GM19099 (cell line): Measurements from ENCODE around the gene XRCC5.

Experiments used
- POLR2A ChIP-seq: IDR thresholded peaks from 3 replicates; pipeline ENCODE4 v1.6.1; 2011; ENCODE audit warnings: low read depth; ENCODE audit not compliant: insufficient read length; ENCODE audit errors: extremely low read depth

Gene XRCC5

DNA sequence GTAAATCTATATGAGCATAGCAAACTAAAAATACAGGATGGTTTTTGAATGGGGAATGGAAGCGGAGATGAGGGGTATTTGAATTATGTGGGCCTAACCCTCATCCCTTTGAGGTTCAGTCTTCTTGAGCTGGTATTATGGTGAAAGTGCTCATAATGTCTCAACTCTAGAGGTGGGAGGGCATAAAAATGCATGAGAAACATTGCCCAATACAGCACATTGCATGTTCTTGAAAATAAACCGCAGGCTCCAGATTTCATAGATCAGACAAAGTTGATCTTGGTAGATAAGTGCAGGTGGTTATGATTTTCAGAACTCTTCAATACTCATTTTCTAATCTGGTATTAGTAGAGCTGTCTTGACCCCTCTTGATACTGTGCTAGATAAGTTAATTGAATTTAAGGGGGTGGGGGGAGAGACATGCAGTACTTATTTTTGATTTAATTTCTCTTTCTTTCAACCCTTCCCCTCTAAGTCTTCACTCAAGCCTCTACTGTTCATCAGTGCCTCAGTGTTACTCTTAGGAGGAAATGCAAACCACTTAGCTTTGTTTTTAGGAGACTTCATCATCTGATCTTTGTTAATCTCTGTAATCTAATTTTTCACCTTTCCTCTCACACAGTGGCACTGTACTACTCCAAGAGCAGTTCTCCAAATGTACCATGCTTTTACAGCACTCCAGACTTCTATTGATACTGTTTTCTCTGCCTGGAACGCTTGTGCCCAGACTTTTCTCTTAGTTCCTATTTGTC lies 22.2 kb downstream of the XRCC5 start:
- TF ChIP-seq POLR2A, result no peak

DNA sequence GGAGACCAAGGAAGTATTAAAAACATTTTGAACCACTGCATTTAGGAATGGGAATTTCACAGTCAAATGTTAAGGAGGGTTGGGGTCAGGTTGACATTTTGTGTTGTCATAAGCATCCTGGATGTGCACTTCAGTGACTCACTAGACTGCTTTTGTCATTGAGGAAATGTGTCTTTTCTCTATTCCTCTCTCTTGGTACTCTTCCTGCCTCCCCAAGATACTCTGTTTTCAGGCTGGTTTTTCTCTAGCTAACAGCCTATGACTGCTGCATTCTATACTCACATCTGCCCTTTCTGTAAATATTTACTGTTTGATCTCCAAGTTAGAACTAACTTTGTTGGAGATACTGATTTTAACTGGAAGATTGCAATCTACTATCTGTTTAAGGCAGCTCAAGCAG lies 23.4 kb downstream of the XRCC5 start:
- no peak for TF ChIP-seq POLR2A

DNA sequence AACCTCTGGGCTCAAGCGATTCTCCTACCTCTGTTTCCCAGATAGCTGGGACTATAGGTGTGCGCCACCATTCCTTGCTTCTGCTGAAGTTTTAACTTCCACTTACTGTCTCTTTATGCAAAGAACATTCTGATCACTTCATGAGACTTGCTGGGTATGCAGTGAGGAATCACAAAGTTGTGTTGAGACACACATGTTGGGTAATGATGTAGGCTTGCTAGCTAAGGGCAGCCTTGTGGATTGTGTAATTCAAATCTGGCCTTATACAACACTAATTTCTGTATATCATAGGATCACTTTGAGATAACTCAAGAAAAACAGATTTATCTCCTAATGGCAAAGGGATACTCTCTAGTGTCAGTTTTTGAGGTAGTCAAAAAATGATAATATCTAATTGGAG lies 24.2 kb downstream of the XRCC5 start:
- no peak for TF ChIP-seq POLR2A

DNA sequence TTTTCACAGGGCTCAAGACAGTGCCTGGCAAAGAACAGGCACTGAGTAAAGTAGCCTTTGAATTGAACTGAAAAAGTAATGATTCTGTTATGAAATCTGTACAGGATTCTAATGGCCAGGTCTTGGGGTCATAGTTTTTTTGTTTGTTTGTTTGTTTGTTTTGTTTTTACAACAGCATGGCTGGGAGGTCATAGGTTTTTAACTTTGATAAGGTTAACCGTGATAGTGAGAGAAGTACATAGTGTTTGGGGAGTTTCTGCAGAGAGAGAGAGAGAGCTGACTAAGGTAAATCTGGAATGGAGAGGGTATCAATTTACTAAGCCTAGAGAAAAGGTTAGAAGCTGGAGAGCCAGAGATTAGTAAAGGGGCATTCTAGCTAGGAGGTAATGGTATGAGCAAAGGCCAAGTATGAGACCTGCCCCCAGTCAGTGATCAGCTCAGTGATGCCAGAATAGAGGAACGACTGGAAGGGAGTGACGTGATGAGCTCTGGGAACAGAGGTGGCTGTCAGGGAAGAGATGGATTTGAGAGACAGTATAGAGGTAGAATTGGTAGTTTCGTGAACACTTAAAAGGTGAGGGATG lies 25.9 kb downstream of the XRCC5 start:
- TF ChIP-seq POLR2A, result no peak

DNA sequence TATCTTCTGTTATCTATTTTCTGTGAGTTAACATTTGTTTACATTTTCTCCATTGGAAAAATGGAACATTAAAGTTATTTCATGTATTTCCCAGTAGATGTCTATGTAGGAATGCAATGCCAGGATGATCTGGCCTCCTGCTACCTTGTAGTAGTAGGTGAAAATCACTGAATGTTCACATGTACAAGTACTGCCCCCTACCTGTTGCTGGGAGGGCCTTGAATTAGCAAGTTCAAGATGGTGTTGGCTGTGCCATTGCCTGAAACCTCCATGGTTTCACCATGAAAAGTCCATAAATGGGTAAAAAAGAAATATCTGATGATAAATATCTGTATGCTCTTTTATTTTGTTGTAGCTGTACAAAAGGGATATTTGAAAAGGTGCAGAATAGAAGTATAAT lies 30.7 kb downstream of the XRCC5 start:
- no peak for TF ChIP-seq POLR2A

DNA sequence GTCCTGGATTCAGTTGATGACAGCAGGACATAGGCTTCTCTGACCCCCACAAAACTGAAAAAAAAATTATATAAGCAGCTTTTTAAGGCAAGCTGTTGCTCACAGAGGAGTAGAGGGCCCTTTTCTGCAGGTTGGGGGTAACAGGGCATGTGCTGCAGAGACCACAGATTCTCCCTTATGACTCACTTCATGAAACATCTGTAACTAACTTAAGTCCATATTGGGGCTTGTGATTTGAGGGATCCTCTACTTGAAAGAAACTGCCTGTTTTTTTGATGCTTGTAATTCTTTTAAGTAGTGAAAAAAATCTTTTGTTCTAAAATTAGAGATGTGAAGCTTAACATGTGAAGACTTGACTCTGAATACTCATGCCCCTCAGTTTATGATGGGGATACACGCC lies 33.4 kb downstream of the XRCC5 start:
- TF ChIP-seq POLR2A, result no peak

DNA sequence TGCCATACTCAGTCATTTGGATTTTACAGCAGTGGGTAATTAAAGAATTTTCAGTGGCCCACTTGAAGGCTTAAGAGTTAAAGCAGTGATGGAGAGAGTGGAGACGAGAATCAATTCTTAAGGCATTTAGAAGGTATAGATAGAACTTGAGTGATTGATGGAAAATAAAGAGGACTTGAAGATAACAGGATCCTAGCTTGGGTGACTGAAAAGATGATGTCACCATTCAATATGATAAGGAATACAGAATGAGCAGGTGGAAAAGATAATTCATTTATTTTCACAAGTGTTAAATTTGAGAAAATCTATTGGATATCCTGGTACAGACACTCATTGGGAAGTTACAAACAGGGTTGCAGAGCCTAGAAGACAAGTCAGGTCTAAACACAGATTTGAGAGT lies 35.2 kb downstream of the XRCC5 start:
- no peak for TF ChIP-seq POLR2A

DNA sequence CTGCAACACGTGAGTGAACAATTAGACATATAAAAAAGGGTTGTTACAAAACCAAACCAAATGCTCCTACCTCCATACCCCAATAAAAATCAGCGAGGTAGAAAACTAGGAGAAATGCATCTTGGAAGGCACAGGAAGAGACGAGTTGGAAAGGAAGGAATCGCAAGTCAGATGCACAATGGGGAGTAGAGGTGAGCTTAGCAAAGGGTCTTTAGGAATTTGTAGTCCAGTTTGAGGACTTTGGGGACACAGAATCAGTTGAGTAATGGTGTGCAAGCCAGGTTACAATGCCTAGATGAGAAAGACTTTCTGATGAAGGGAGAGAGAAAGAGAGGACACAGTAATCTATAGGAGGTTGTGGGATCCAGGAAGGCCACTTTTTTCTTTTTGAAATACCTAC lies 35.7 kb downstream of the XRCC5 start:
- TF ChIP-seq POLR2A, result no peak

DNA sequence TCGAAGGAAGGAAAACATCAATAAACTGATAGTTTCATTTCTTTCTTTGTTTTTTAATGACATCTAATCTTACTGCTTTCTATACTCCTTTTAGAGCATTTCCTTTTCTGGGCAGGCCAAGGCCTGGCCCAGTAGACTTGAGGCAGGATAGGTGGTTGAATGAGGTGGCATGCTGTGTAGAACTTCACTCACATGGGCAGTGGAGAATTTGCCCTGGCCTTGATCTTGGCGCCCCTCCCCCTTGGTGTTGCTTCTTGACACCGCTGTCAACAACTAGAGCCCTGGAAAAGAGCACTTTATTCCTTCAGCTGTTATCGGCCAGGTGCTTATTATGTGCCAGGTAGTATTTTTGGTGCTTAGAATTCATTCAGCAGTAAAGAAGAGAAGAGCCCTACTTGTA lies 37.4 kb downstream of the XRCC5 start:
- TF ChIP-seq POLR2A, result no peak

DNA sequence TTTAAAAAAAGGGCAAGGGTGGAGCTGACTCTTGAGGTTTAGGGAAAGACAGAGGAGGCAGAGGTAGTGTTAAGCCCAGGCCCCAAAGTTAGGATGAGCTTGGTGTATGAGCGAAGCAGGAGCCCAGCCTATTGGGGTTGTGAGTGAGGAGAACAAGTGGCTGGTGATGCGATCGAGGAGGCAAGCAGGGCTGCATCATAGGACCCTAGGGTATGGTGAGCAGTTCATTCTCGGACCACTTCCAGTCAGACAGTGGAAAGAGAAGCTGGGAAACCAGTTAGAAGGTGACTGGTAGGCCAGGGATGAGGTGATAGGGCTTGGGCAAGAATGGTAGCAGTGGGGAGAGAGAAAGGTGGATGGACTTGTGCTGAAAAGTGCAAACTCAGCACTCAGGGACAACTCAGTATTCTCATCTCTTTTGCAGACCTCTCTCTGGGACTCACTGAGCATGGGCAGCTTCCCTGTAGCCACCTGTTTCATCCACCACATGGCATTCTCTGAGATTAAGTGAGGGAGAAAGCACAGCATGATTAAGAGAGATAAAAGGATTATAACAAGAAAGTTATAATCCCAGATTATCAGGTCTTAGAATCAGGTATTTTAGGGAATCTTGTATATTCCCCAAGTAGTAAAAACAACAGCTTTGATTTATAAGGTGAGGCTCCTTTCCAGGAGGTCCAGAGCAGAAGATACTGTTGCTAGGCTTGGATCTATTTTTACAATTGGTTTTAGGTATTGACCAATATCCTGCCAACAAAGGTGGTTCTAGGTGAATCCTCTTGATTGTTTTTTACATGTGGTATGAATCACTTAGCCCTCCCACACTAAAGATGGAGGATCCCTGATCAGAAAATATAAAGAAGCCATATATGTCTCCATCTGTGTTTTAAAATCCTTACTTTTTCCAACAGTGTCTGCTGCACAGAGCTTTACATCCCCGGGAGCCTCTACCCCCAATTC lies 38.3 kb downstream of the XRCC5 start:
- no peak for TF ChIP-seq POLR2A

DNA sequence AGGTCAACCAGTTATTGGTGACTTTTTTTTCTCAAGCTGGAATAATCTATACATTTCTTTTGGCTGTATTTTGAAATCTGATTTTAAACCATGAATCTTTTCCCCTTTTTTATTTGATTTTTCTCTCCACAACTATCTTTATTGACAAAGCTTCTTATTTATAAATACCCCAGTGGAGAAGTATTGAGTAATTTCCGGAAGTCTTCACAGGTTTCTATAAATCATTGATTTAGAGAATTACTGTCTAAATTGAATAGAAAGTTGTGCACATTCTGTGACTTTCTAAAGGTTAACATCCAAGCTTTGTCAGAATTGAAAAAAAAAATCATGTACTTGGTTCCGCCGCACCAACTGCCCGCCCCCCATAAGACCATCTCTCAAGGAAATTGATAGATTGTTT lies 39.8 kb downstream of the XRCC5 start:
- no peak for TF ChIP-seq POLR2A

DNA sequence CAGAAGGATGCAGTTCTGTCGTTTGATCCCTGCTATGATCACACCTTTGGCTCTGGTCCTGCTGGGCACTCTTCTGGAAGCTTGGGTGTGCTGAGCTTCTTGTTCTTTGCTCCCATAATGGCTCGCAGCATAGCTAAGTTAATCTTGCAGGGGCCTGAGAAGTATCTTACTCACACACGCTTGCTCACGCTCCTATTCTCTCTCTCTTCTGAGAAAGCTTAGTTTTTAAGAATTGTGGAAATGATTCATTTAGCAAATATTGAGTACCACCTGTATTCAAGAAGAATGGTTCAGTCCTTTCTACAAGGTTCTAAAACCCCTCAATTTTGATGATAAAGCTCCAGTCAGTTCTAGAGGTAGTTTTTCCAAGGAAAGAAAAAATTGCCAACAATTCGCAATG lies 40.6 kb downstream of the XRCC5 start:
- no peak for TF ChIP-seq POLR2A

DNA sequence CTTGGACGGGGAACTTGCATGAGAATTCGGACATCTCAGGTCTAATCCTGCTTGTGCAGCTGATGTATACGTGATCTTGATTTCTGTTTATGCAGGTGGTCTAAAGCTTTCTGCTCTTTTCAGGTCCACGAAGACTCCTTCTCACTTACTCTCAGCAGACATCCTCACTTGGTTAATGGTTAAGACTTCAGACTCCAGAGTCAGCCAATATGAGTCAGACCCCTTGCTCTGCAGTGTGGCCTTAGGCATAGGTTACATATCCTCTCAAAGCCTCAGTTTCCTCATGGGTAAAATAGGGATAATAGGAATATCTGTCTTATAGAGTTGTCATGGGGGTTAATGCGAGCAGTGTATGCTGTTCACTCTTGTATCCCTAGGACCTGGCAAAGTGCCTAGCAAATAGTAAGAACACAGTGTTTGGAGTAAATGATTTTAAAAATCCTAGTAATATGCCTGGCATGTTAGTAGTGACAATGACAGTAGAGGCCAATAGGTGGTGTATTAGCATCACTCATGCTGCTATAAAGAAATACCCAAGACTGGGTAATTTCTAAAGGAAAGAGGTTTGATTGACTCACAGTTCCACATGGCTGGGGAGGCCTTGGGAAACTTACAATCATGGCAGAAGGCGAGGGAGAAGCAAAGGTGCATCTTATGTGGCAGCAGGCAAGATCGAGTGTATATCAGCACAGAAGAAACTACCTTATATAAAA lies 42.3 kb downstream of the XRCC5 start:
- no peak for TF ChIP-seq POLR2A

DNA sequence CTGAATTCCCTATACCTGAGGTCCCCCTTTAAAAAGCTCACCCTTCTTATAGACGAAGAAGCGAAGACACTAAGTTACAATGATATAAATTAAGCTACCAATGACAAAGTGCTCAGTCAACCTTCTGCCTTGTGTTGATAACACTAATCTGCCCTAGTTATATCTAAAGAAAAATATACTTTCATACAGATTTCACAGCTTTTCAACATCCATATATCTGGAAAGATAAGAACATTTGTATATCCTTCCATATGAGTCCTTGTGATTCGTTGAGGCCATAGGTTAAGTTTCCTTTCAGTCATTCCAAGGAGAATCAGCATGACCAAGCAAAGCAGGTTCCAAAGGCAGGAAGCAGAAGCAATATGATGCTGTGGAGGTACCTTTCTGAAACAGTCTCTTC lies 46.8 kb downstream of the XRCC5 start:
- no peak for TF ChIP-seq POLR2A

DNA sequence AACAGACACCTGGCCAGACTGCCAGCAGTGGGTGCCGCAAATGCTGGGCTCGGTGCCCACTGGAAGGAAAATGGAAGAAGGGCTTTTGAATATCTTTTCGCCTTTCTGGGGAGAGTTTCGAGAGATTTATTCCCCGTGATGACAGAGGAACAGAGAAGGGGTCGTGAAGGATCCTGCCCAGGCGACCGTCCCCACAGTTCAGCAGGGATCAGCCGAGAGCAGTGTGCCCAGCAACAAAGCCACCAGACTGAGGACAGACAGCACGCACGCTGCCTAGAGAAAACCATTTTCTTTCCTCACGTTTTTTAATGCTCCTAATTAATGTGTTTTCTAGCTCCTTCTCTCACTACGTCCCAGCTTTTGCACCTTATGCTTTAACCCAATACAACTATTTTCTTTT lies 47.7 kb downstream of the XRCC5 start:
- TF ChIP-seq POLR2A, result no peak

DNA sequence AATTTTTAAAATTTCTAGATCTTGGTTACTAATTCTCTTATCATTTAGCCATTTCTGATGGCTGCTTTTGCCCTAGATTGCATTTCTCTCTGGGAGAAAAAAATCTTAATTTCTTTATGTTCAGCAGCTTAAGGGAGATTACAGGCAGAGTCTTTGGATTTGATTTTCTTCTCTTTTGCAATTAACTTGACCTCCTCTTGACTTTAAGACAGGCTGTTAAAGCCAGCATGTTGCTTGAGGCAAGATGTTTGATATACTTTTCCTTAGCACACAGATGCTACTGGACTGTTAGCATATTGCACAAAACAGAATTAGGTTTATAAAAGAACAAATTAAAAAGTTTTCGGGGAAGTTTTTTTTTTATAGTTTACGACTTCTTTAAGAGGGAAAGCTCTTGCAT lies 50.0 kb downstream of the XRCC5 start:
- no peak for TF ChIP-seq POLR2A

DNA sequence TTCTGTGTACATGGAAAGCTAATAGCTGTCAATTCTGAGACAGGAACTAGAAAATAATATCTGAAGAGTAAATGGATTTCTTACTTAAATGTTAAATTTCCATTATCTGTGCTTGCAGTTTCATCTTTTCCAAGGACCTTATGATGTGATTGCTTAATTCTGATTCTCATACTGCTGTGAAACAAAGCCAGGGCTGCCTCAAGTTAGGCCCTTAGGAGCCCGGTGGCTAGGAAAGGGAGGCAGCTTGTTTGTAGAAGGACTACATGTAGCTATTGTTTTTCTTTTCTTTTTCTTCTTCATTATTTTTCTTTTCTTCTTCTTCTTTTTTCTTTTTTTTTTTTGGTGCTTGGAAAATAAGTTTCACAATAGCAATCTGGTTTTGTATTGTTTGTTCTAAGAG lies 50.5 kb downstream of the XRCC5 start:
- TF ChIP-seq POLR2A, result no peak
